Measurements from ENCODE around the gene FAM114A2.
"Not testable (repeated sequence)": the region's sequence is repeated elsewhere in the genome, so short reads cannot be mapped to it uniquely, and the experiment has no call there.

GRCh38 chr5:154069854-154070253, 31.1 kb upstream of the FAM114A2 start:
- TF ChIP-seq CTCF (IDR thresholded peaks at IDR 0.05; ENCODE audit: low read length); EZH2 (IDR thresholded peaks at IDR 0.05; ENCODE audit: borderline replicate concordance, low read length): not testable (repeated sequence)

All from OCI-LY1 (cell line).